HG02943 (cell line): ENCODE data around the gene SPTAN1.
"Not testable (repeated sequence)": the region's sequence is repeated elsewhere in the genome, so short reads cannot be mapped to it uniquely, and the experiment has no call there.

Experiments
- ATAC-seq: cut with Tn5 transposase; IDR thresholded peaks from one replicate; pipeline ENCODE4 v1.9.1; 2021; ENCODE audit warnings: mild to moderate bottlenecking, low read depth, moderate library complexity; ENCODE audit not compliant: unreplicated experiment

The SPTAN1 gene

GRCh38 chr9:128656416-128657343 lies 104.3 kb downstream of the SPTAN1 start, which contains the start of gene DYNC2I2:
TSS of gene DYNC2I2 (minus strand) at chr9:128656847. CDS start at chr9:128656726, 121 bp downstream.
- ATAC-seq, result peak; percentile 51

GRCh38 chr9:128657344-128657704 lies 104.9 kb downstream of the SPTAN1 start:
- ATAC-seq, result no peak

GRCh38 chr9:128657796-128658195 lies 105.4 kb downstream of the SPTAN1 start:
- no peak for ATAC-seq

GRCh38 chr9:128666481-128666941 lies 114.1 kb downstream of the SPTAN1 start:
- not testable (repeated sequence) for ATAC-seq

- no peak for ATAC-seq
Observed at GRCh38 chr9:128669786-128670185, 117.4 kb downstream of the SPTAN1 start.

- no peak for ATAC-seq
Observed at GRCh38 chr9:128675382-128675781, 123.0 kb downstream of the SPTAN1 start.

- ATAC-seq, result no peak
Observed at GRCh38 chr9:128677794-128678193, 125.4 kb downstream of the SPTAN1 start.
